Cardiac septum (tissue), 1 donor: Measurements from ENCODE around the gene YBX1. TPM values are rescaled to one million over a fixed set of nuclear protein-coding genes. Genes with fewer than 3 reads are reported as not detected.
"Not testable (repeated sequence)": the region's sequence is repeated elsewhere in the genome, so short reads cannot be mapped to it uniquely, and the experiment has no call there.

Experiments
- DNase-seq: peaks from one replicate; pipeline ENCODE4 v3.0.0-alpha.2; 2020; ENCODE audit warnings: low spot score
- intact Hi-C: fragments of 100-400 bp; cut with DNase I; formaldehyde crosslinking; loops from one replicate; pipeline ENCODE4 v1.14.0; 2022
- total RNA-seq: library from RNA; stranded (reverse); fragmentation: NEBNext Ultra II Directional; extraction: Animal tissue kit (Norgen Biotek cat#: 25700); gene quantifications from one replicate; pipeline ENCODE4 v1.2.1, GENCODE V29; 2021
- donor health status: DM: no; HTN: no; CAD: no.

Gene YBX1
- total RNA-seq, 1 donor from 2014 or later, result 717 TPM

GRCh38 chr1:42682739-42683531 is 717 bp downstream of the YBX1 start:
- peak; percentile 84 for DNase-seq
- intact Hi-C loops, result loop anchor here (1.0 to 5.0 kb wide), 3 partner anchors 25 to 227 kb away; partner anchors contain the start of genes C1orf50, P3H1, PPCS and PPIH

- intact Hi-C loops, result loop anchor here (5.0 kb wide), 1 partner anchor 83 kb away; the partner anchor contains the start of genes C1orf50 and P3H1
These were observed 1.9 kb downstream of the YBX1 start for GRCh38 chr1:42684139-42684538.

GRCh38 chr1:42686418-42686817 is 4.2 kb downstream of the YBX1 start:
- DNase-seq, result no peak
- intact Hi-C loops, result no loop called here

More at GRCh38 chr1:42684139-42684538, 1.9 kb downstream of the YBX1 start:
- DNase-seq, result no peak

- intact Hi-C loops, result no loop called here
- no peak for DNase-seq
These were observed 7.7 kb downstream of the YBX1 start for GRCh38 chr1:42689912-42690311.

GRCh38 chr1:42690477-42691156 is 8.4 kb downstream of the YBX1 start:
- DNase-seq, result no peak
- intact Hi-C loops, result no loop called here

DNA sequence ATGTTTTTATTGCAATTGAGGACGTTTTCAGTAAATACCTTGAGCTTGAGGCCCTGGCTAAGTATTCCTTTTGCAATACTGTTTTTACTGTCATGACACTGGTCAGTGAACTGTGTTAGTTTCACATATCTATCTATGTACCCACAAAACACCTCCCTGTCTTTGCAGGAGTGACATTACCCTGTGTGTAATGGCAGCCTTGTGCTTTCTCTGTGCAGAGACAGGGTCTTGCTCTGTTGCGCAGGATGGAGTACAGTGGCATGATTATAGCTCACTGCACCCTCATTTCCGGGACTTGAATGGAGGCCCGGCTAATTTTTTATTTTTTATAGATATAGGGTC is 8.9 kb downstream of the YBX1 start:
- no peak for DNase-seq
- intact Hi-C loops, result no loop called here

- intact Hi-C loops, result no loop called here
- DNase-seq, result no peak
These were observed 10.2 kb downstream of the YBX1 start for GRCh38 chr1:42692461-42692860.

DNA sequence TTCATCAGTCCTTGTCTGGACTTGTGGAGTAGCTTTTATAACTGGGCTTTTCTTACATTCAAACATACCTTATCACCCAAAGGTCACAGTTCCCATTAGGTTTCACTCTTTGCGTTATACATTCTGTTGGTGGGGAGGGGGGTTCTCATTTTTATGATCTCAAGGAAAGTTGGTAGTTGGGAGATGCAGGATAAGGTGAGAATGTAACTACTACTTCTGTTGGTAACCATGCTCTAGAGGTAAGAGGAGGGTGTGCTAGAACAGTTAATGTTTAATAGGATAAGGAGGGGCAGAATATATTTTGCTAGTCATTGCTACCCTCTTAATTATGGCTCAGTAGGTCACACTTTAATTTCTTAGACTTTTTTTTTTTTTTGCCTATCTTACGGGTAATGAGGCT is 10.7 kb downstream of the YBX1 start:
- intact Hi-C loops, result no loop called here
- no peak for DNase-seq

- intact Hi-C loops, result no loop called here
These were observed 16.0 kb downstream of the YBX1 start for GRCh38 chr1:42698081-42698813.

GRCh38 chr1:42700006-42700405 is 17.8 kb downstream of the YBX1 start:
- intact Hi-C loops, result no loop called here
- no peak for DNase-seq

More at GRCh38 chr1:42698081-42698813, 16.0 kb downstream of the YBX1 start:
- DNase-seq, result no peak

DNA sequence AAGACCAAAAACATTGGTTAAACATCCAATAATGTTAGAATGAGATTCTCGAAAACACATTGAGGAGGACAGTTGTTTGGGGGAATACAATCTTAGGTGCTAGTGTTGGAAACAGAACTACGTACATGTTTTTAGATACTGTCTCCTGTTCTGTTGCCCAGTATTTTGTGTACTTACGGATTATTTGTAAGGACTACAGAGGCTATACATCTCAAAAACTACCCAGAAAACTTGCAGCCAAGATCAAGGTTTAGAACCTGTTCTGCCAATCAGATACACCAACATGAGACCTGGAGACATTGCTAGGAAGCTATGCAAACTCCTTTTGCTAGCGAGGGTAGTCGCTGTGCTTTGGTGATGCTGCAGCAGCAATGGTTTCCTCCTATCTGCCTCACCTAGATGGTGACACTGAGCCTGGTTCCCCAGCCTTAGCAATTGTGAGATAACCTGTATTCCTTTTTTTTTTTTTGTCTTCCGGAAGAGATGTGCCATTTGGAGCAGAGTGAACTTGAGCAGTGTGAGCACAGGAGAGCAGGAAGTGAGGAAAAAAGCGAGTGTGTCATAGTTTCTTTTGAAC is 21.8 kb downstream of the YBX1 start:
- no peak for DNase-seq

DNA sequence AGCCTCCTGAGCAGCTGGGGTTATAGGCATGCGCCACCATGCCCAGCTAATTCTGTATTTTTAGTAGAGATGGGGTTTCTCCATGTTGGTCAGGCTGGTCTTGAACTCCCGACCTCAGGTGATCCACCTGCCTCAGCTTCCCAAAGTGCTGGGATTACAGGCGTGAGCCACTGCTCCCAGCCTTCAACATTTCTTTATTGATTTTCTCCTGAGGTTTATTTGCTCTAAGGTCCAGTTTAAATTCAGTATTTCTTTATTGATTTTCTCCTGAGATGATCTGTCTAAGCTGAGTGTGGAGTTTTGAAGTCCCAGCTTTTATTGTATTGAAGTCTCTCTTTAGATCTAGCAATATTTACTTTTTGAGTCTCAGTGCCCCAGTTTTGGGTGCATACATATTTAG is 30.6 kb downstream of the YBX1 start:
- intact Hi-C loops, DNase-seq: not testable (repeated sequence)

More for the DNA sequence above, 21.8 kb downstream of the YBX1 start:
- intact Hi-C loops, result no loop called here

- intact Hi-C loops, result no loop called here
- DNase-seq, result no peak
These were observed 31.1 kb downstream of the YBX1 start for GRCh38 chr1:42713293-42713692.

DNA sequence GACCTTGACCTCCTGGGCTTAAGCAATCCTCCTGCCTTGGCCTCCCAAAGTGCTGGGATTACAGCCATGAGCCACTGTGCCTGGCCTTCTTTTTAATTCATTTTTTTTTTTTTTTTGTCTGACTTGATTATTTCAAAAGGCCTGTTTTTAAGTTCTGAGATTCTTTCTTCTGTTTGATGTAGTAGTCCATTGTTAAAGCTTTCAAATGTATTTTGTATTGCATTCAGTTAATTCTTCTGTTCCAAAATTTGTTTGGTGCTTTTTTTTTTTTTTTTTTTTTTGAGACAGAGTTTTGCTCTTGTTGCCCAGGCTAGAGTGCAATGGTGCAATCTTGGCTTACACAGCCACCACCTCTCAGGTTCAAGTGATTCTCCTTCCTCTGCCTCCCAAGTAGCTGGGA is 32.2 kb downstream of the YBX1 start:
- intact Hi-C loops, DNase-seq: not testable (repeated sequence)

- intact Hi-C loops, result no loop called here
- DNase-seq, result no peak
These were observed 38.6 kb downstream of the YBX1 start for GRCh38 chr1:42720868-42721267.

- intact Hi-C loops, result no loop called here
- DNase-seq, result no peak
These were observed 39.7 kb downstream of the YBX1 start for GRCh38 chr1:42721926-42722325.

- intact Hi-C loops, result not testable (repeated sequence)
- peak; percentile 44 for DNase-seq
These were observed 40.2 kb downstream of the YBX1 start for GRCh38 chr1:42722403-42722802.

DNA sequence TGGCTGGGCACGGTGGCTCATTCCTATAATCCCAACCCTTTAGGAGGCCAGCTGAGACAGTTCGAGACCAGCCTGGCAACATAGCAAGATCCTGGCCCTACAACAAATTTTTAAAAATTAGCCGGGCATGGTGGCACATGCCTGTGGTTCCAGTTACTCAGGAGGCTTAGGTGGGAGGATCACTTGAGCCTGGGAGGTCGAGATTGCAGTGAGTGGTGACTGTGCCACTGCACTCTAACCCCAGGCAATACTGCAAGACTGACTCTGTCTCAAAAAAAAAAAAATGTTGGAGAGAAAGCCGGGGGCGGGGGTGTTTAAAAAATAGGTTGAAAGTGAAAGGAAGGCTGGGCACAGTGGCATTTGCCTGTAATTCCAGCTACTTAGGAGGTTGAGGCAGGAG is 41.3 kb downstream of the YBX1 start:
- intact Hi-C loops, result no loop called here
- no peak for DNase-seq

GRCh38 chr1:42725820-42726219 is 43.6 kb downstream of the YBX1 start:
- intact Hi-C loops, result not testable (repeated sequence)
- peak; percentile 70 for DNase-seq

DNA sequence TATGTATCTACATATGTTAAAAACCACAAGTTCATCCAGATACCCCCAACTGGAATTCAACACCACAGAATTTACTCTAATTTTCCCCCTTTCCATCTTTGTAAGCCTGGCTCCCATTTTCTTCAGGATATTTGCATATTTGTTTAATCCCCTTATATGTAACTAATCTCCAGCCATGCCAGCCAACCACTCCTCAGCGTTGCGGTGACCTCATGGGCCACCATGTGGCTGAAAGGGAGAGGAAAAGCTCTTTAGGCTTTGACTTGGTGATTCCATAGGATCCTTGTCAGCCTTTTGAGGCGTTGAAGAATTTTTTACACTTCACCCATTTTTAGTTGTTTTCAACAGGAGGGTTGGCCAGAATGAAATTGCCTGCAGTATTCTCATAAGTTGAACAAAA is 47.8 kb downstream of the YBX1 start:
- intact Hi-C loops, result no loop called here
- no peak for DNase-seq
